ENCODE results near the gene RPIA.

DNA sequence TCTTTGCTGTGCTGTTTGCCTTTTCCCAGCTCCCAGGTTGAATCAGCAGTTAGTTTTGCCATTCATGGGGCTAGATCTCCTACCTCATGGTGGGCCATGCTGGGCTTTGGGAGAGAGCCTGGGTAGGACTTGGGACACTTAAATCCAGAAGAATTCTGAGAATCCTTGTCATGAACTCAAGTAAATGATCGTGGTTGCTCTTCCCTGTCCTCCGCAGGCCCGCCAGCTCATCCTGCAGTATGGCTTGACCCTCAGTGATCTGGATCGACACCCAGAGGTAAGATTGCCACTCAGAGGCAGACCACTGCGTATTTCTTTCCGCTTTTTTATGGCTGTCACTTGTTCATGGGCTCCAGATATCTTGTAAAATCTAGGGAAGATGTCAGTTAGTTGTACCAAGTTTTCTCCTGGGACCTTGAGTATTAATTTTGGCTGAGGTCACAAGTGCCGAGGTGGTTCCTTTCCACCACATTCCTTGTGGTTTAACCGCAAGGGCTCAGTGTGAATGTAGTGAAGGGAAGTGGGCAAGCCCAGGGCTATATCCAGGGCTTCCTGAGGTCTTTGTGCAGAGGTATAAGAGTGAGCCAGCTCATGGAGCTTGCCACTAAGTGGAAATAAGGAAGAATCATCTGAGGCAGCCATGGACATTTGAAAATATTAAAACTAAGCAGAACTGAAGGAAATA, 37.7 kb downstream of the RPIA start:
- TF ChIP-seq, protein P1, sequence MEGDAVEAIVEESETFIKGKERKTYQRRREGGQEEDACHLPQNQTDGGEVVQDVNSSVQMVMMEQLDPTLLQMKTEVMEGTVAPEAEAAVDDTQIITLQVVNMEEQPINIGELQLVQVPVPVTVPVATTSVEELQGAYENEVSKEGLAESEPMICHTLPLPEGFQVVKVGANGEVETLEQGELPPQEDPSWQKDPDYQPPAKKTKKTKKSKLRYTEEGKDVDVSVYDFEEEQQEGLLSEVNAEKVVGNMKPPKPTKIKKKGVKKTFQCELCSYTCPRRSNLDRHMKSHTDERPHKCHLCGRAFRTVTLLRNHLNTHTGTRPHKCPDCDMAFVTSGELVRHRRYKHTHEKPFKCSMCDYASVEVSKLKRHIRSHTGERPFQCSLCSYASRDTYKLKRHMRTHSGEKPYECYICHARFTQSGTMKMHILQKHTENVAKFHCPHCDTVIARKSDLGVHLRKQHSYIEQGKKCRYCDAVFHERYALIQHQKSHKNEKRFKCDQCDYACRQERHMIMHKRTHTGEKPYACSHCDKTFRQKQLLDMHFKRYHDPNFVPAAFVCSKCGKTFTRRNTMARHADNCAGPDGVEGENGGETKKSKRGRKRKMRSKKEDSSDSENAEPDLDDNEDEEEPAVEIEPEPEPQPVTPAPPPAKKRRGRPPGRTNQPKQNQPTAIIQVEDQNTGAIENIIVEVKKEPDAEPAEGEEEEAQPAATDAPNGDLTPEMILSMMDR (IDR thresholded peaks at IDR 0.05; ENCODE audit: low read depth, low read length) = no peak
- TF ChIP-seq EZH2phosphoT487 (IDR thresholded peaks at IDR 0.05; ENCODE audit: low read depth) = no peak

Measured in OCI-LY3 (cell line).